Measurements from ENCODE around the gene ZNF132.
"Not testable (repeated sequence)": the region's sequence is repeated elsewhere in the genome, so short reads cannot be mapped to it uniquely, and the experiment has no call there.

ZNF132 gene

DNA sequence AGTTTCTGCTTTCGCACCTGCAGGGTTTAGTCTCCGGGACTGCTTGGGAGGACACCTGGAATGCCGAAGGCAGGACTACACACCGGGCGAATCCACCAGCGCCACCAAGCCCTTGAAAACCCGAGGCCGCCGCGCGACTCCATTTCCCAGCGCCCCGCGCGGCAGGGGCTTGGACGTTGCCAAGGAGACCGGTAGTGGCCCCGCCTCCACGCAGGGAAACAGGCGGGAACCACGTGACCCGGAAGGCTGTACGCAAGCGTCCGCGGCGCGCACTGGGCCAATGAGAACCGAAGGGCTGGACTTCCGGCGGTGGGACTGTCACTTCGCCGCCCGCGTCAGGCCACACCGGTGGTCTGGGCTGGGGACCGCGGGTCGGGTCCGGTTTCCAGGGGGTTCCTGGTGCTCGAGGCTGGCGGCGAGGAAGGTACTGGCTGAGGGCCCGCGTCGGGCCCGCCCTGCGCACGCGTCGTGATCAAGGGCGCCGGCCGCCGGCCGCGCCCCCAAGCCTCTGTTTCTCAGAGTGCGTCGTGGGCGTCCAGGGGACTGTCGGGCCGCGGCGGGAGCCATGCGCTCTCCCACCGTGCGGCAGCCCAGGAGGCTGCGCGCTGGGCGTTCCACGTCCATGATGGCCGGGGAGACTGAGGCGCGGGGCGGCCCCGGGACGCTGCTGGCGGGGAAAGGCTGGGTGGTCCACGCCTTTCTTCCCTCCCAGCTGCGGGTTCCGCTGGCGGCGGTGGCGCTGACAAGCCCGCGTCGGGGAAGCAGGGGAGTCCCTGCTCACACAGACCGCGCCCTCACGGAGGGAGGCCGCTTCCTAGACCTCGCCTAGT lies 27.0 kb upstream of the ZNF132 start, which contains the start of gene ZNF324:
ZNF324 (plus strand) TSS at position 321 of the 830 bp plus-strand sequence. CDS start 2,106 bp downstream, outside the sequence.
- peak; percentile 98 for DNase-seq

DNA sequence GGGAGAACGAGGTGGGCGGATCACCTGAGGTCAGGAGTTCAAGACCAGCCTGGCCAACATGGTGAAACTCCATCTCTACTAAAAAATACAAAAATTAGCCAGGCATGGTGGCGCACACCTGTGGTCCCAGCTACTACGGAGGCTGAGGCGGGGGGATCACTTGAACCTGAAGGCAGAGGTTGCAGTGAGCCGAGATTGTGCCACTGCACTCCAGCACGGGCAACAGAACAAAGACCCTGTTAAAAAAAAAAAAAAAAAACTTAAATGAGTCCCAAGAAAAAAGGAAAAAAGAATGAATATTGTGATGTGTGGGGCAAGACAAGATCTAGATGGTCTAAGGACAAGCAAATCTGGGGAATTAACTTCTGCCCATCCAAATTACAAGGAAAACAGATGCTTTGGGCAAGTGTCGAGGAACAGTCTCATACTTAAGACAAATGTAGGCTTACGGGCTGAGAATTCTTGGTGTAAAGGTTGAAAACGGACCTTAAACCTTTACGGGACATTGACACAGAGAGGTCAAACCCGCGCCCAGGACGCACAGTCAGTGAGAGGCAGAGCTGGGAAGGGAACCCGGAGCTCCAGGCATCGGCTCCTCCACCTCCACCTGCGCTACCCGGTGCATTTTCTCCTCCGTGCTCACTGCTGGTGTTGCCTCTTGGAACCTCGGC lies 26.3 kb upstream of the ZNF132 start:
- no peak for DNase-seq

DNA sequence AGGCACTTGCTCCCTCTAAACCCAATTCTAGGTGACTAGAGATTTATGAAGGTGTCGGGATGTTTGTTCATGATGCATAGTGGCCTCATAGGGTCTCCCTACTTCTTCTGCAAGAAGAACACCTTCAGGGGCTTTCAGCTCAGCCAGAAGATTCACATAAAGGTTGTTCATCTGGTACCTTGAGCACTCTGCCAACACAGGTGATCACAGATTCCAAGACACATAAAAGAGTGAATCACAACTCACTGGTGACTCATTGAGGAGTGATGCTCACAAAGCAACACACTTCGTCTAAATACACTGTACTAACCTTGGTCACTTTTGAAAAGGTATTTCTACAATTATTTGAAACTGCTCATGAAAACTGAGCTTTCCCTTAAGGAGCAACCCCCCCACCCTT lies 20.1 kb upstream of the ZNF132 start:
- no peak for DNase-seq

DNA sequence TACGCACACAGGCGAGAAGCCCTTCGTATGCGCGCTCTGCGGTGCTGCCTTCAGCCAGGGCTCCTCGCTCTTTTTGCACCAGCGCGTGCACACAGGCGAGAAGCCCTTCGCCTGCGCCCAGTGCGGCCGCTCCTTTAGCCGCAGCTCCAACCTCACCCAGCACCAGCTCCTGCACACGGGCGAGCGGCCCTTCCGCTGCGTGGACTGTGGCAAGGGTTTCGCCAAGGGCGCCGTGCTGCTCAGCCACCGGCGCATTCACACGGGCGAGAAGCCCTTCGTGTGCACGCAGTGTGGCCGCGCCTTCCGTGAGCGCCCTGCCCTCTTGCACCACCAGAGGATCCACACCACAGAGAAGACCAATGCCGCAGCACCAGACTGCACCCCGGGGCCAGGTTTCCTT lies 16.2 kb upstream of the ZNF132 start:
- no peak for DNase-seq

DNA sequence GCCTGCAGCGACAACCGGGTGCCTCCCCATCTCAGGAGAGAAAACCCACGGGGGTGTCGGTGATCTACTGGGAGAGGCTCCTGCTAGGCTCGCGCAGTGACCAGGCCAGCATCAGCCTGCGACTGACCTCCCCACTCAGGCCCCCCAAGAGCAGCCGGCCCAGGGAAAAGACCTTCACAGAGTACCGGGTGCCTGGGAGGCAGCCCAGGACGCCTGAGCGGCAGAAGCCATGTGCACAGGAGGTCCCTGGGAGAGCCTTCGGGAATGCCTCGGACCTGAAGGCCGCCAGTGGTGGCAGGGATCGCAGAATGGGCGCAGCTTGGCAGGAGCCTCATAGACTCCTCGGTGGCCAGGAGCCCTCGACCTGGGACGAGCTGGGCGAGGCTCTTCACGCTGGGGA lies 15.4 kb upstream of the ZNF132 start:
- no peak for DNase-seq

DNA sequence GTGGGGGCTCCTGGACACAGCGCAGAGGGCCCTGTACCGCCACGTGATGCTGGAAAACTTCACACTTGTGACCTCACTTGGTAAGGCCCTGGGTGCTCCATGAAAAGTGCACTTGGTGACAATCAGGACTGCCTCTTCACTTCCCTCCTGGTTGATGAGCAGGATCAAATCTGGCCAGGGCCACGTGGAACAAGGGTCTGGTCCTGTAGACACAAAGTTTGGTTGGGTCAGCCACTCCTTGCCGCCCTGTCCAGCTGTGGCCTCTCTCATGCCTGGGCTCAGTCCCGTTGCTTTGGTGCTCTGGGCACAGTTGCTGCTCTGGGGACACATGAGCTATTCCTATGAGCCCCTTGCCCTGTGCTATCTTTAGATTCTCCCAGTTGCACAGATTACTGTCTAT lies 13.8 kb upstream of the ZNF132 start:
- no peak for DNase-seq

DNA sequence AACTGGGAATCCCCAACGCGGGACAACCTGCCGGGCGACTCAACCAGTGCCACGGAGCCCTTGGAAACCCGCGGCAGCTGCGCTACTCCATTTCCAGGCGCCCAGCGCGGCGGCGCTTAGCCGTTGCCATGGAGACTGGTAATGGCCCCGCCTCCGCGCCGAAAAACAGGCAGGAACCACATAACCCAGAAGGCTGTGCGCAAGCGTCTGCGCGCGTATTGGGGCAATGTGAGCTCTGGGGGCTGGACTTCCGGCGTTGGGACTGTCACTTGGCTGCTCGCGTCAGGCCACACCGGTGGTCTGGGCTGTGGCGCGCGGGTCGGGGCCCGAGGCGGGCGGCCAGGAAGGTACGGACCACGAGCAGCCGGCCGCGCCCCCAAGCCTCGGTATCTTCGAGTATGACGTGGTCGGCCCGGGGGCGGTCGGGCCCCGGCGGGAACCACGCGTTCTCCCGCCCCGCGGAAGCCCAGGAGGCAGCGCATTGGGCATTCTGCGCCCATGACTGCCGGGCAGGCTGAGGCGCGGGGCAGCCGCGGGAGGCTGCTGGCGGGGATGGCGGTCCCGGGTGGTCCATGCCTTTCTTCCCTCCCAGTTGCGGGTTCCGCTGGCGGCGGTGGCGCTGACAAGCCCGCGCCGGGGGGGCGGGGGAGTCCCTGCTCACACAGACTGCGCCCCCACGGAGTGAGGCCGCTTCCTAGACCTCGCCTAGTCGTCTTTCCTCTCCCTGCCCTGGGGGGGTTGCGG lies 11.6 kb upstream of the ZNF132 start, which contains the start of gene ZNF324B:
ZNF324B (plus strand) TSS at position 265 of the 744 bp plus-strand sequence. CDS start 2,080 bp downstream, outside the sequence.
- peak; percentile 98 for DNase-seq

DNA sequence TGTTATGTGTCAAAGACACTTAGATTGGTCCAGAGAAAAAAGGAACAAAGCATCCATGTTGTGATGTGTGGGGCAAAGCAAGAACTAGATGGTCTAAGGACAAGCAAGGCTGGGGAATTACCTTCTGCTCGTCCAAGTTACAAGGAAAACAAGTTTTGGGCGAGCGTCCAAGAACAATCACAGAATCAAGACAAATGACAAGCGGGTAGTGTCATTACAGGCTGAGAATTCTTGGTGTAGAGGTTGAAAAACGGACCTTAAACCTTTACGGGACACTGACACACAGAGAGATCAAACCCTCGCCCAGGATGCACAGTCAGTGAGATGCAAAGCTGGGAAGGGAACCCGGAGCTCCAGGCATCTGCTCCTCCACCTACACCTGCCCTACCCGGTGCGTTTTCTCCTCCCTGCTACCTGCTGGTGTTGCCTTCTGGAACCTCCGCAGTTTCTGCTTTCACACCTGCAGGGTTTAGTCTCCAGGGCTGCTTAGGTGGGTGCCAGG lies 11.0 kb upstream of the ZNF132 start:
- no peak for DNase-seq

DNA sequence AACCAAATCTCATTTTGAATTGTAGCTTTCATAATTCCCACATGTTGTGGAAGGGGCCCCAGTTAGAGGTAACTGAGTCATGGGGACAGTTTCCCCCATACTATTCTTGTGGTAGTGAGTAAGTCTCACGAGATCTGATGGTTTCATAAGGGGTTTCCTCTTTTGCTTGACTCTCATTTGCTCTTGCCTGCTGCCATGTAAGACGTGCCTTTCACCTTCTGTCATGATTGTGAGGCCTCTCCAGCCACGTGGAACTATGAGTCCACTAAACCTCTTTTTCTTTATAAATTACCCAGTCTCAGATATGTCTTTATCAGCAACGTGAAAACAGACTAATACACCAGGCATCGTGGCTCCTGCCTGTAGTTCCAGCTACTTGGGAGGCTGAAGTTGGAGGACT lies 10.0 kb upstream of the ZNF132 start:
- DNase-seq: not testable (repeated sequence)

DNA sequence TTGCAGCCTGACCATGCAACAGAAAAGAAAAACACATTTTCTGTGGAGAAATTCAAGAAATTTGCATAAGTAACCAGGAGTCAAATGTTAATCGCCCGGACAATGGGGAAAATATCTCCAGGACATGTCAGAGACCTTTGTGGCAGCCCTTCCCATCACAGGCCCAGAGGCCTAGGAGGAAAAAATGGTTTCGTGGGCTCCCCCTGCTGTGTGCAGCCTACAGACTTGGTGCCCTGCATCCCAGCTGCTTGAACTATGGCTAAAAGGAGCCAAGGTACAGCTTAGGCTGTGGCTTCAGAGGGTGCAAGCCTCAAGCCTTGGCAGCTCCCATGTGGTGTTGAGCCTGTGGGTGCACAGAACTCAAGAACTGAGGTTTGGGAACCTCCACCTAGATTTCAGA lies 8.9 kb upstream of the ZNF132 start:
- DNase-seq: not testable (repeated sequence)

DNA sequence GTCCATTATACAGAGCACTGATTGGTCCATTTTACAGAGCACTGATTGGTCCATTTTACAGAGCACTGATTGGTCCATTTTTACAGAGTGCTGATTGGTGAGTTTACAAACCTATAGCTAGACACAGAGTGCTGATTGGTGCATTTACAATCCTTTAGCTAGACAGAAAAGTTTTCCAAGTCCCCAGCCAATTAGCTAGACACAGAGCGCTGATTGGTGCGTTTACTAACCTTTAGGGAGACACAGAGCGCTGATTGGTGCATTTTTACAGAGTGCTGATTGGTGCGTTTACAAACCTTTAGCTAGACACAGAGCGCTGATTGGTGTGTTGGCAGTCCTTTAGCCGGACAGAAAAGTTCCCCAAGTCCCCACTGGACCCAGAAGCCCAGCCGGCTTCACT lies 3.0 kb upstream of the ZNF132 start:
- DNase-seq: not testable (repeated sequence)

DNA sequence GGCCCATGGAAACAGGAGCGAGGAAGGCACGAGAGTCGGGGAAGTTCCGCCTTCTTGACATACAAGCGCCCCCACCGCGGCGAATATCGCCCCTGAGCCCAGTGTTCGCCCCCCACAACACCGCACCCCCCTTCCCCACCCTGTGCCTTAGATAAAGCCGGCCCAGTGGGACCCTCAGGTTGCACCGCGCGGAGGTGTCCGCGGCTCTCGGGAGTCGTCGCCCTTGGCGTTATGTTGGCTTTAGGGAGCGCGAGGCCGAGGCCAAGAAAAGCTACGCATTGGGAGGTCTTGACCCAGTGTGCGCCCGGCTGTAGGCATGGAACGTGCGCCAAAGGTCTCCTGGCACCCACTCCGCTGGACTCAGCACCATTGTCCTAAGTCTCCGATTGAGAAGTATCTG lies 603 bp upstream of the ZNF132 start:
- DNase-seq: no peak

DNA sequence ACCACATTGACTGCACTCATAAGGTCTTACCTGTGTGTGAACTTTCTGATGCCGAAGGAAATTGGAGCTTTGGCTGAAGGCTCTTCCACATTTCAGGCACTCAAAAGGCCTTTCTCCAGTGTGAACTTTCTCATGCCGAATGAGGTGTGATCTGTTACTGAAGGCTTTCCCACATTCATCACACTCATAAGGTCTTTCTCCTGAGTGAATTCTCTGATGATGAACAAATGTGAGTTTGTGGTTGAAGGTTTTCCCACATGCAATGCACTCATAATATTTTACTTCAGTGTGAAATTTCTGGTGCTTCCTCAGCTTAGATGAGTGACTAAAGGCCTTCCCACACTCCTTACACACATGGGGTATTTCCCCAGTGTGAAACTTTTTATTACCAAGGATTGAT lies 5.7 kb downstream of the ZNF132 start:
- DNase-seq: no peak

DNA sequence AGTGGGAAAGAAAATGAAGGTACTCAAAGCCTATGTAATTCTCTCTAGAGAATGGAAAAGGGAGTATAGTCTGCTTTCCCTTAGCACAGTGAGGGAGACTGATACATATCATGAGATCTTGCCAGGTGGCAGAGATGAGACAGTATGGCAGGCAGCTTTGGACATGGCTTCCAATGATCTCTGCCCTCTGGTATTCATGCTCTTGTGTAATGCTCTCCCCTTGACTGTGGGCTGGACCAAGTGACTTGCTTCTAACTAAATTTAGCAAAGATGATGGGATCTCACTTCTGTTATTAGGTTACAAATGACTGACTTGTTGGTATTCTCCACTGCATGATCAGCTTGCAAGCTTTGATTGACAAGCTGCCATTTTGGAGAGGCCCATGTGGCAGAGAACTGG lies 10.2 kb downstream of the ZNF132 start:
- no peak for DNase-seq

DNA sequence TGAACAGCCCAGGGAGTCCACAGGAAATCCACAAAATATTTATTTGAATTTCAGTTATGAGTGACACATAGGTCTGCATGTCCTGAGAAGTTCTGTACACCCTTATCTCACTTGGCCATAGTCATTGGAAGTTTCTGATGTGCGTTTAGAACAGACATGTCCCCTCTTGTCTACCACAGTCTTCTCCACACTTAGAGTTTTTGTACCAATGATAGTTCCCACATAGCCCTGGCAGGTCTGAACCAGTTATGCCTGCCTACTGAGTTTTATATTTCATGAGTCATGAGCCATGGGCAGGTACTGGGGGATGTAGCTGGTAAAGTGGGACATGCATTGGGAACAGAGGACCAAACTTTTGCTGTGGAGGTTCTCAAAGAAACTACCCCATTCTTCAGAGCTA lies 11.3 kb downstream of the ZNF132 start:
- DNase-seq: no peak

DNA sequence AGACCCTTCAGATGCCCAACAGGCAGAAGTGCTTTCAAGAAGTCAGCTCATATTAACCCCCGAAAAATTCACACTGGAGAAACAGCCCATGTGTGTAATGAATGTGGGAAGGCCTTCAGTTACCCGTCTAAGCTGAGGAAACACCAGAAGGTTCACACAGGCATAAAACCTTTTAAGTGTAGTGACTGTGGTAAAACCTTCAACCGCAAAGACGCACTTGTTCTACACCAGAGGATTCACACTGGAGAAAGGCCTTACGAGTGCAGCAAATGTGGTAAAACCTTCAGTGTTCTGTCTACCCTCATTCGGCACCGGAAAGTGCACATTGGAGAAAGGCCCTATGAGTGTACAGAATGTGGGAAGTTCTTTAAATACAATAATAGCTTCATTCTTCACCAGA lies 22.9 kb downstream of the ZNF132 start:
- DNase-seq: no peak

DNA sequence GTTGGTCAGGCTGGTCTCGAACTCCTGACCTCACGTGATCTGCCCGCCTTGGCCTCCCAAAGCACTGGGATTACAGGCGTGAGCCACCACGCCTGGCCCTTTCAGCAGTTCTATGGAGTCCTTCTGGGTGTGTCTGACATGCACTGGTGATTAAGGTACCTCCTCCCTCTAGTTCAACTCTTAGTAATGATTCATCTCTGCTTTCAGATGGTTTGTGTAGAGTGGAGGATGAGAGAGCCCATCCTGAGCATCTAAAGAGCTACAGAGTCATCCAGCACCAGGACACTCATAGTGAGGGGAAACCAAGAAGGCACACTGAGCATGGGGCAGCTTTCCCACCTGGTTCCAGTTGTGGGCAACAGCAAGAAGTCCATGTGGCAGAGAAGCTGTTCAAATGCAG lies 23.3 kb downstream of the ZNF132 start:
- DNase-seq: no peak

DNA sequence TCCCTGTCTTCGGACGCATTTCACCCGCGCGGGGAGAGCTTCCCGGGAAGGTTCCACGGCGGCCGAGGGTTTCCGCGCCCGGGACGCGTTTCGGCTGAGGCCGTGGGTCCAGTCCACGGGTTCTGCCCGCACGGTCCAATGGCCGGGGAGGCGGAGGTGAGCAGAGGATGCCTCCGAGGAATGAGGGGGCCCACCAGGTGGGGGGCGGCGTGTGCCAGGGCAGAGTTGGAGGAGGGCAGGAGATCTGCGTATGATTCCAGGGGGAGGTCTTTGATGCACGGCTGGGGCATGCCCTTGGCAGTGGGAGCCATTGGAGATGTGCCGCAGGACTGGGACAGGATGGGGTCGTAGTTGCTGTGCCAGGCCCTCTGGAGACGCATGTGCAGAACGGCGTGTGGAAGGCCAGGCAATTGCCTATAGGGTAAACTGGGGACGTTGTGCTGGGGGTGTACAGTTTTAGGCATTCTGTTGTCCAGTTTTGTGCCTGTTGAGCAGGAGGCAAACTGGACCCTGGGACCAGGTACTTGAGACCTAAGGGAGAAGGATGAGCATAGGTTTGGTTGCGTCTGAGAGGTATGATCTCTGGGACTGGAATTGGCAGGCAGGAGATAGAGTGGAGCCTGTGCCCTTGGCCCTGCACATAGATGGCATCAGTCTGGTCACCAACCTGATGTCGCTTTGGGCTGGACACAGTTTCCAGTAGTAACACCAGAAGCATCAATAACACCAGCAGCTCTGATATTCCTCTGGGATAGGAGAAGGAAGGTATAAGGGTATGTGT lies 30.8 kb downstream of the ZNF132 start:
- peak; percentile 55 for DNase-seq

DNA sequence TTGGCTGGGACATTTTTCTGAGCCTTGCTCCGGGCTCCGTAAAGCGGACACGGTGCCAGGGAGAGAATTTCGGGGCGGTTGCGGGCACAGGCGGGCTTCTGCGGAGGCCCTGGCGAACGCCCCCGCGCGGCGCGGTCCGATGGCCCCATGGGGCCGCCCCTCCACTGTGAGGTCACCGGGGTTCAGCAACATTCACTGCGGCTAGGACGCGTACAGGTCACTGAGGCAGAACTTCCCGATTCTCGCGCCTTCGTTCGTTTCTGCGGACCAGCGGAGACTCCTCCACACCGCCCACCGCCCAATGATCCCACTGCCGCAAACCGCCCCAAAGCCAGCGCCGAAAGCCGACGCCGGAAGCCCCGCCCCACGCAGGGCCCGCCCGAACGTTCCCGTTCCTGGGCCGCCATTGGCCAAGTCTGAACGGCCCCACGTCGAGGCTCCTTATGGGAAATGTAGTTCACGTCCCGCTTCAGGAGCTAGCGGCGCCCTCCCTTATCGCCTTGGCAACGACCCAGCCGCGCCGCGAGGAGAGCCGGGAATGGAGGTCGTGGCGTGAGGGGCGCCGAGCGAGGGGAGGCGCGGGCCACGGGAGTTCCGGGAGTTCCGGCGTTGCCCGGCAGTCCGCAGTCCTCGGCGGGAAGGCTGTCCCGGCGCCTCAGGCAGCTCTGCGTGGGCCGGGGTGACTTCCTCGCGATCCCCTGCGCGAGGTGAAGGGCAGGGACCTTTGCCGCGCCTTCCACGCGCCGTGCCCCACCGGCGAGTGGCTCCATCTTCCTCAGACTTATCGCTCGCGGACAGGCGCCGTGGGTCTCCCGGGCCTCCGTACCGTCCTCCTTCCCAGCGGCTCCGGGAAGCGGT lies 31.6 kb downstream of the ZNF132 start, which contains the start of gene ZNF584:
ZNF584 (plus strand) TSS at position 498 of the 858 bp plus-strand sequence. CDS start 499 bp downstream, outside the sequence.
- peak; percentile 98 for DNase-seq

DNA sequence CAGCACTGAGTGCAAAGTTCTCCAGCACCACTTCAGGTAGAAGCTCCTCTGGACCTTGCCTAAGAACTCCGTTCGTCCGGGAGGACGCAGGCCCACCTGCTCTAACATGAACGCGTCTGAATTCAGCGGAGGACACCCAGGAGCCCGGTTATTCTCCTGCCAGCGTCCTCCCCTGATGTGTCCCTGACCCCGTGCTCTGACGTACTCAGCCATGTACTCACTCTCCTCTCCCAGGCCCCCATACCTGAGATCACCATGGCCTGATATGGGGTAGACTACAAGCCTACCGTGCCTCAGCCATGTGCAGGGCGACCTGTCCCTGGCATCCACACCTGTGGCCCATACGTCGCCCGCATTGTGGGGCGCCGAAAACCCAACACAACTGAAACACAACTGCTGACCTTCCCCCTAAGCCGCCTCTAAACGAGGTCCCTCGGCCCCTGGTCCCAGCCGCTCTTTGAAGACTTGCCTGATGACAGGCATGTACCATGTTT lies 32.2 kb downstream of the ZNF132 start:
- no peak for DNase-seq
